HEK293 (cell line): ENCODE measurements around the gene ARTN.

Source experiments
- ATF2 ChIP-seq: fragments of 450-650 bp; formaldehyde crosslinking; IDR thresholded peaks from 2 replicates; pipeline ENCODE4 v1.5.1; 2016; ENCODE audit warnings: missing biosample characterization, missing genetic modification characterization, low read depth
- GLI2 ChIP-seq: fragments of 450-650 bp; formaldehyde crosslinking; IDR thresholded peaks from 2 replicates; pipeline ENCODE4; 2017; ENCODE audit warnings: missing biosample characterization, missing genetic modification characterization, low read depth, borderline replicate concordance
- HIC1 ChIP-seq: fragments of 450-650 bp; formaldehyde crosslinking; IDR thresholded peaks from 2 replicates; pipeline ENCODE4 v1.5.1; 2016; ENCODE audit warnings: missing biosample characterization, missing genetic modification characterization
- HOXC10 ChIP-seq: sonication (generic); formaldehyde crosslinking; IDR thresholded peaks from 2 replicates; pipeline ENCODE4 v1.8.1; 2023; ENCODE audit warnings: mild to moderate bottlenecking, missing genetic modification reagents
- MYNN ChIP-seq: fragments of 450-650 bp; formaldehyde crosslinking; IDR thresholded peaks from 2 replicates; pipeline ENCODE4 v1.5.1; 2016; ENCODE audit warnings: missing biosample characterization, missing genetic modification characterization, borderline replicate concordance
- PRDM2 ChIP-seq: fragments of 450-650 bp; formaldehyde crosslinking; IDR thresholded peaks from 2 replicates; pipeline ENCODE4 v1.5.1; 2016; ENCODE audit warnings: missing biosample characterization, missing genetic modification characterization, borderline replicate concordance
- SCRT2 ChIP-seq: fragments of 450-650 bp; formaldehyde crosslinking; IDR thresholded peaks from 2 replicates; pipeline ENCODE4 v1.5.1; 2016; ENCODE audit warnings: missing biosample characterization, missing genetic modification characterization
- ZNF112 ChIP-seq: fragments of 450-650 bp; formaldehyde crosslinking; IDR thresholded peaks from 2 replicates; pipeline ENCODE4 v1.5.0; 2017; ENCODE audit warnings: missing biosample characterization, missing genetic modification characterization
- ZNF146 ChIP-seq: fragments of 450-650 bp; formaldehyde crosslinking; IDR thresholded peaks from 2 replicates; pipeline ENCODE4 v1.5.1; 2016; ENCODE audit warnings: missing biosample characterization, missing genetic modification characterization
- ZNF211 ChIP-seq: fragments of 450-650 bp; formaldehyde crosslinking; IDR thresholded peaks from 2 replicates; pipeline ENCODE4 v1.5.1; 2016; ENCODE audit warnings: low read depth, missing biosample characterization, missing genetic modification characterization
- ZNF214 ChIP-seq: fragments of 450-650 bp; formaldehyde crosslinking; IDR thresholded peaks from 2 replicates; pipeline ENCODE4 v1.5.1; 2017; ENCODE audit warnings: missing biosample characterization, mild to moderate bottlenecking, missing genetic modification characterization, borderline replicate concordance
- ZNF37A ChIP-seq: fragments of 450-650 bp; IDR thresholded peaks from 2 replicates; pipeline ENCODE4 v1.5.1; 2018; ENCODE audit warnings: missing biosample characterization, missing genetic modification characterization
- ZNF449 ChIP-seq: fragments of 450-650 bp; formaldehyde crosslinking; IDR thresholded peaks from 2 replicates; pipeline ENCODE4 v1.5.1; 2017; ENCODE audit warnings: missing biosample characterization, mild to moderate bottlenecking, missing genetic modification characterization, moderate library complexity
- ZNF585B ChIP-seq: fragments of 450-650 bp; formaldehyde crosslinking; IDR thresholded peaks from 2 replicates; pipeline ENCODE4 v1.5.1; 2016; ENCODE audit warnings: missing biosample characterization, missing genetic modification characterization
- ZNF670 ChIP-seq: fragments of 450-650 bp; formaldehyde crosslinking; IDR thresholded peaks from 2 replicates; pipeline ENCODE4 v1.5.1; 2016; ENCODE audit warnings: missing biosample characterization, missing genetic modification characterization, low read depth
- ZNF747 ChIP-seq: fragments of 450-650 bp; formaldehyde crosslinking; IDR thresholded peaks from 2 replicates; pipeline ENCODE4 v1.5.1; 2016; ENCODE audit warnings: missing biosample characterization, missing genetic modification characterization
- ZSCAN23 ChIP-seq: fragments of 450-650 bp; formaldehyde crosslinking; IDR thresholded peaks from 2 replicates; pipeline ENCODE4 v1.5.1; 2016; ENCODE audit warnings: missing biosample characterization, missing genetic modification characterization
- TF ChIP-seq, protein P1 (sequence below): fragments of 450-650 bp; formaldehyde crosslinking; IDR thresholded peaks from 2 replicates; pipeline ENCODE4 v1.5.1; 2016; ENCODE audit warnings: missing biosample characterization, missing genetic modification characterization, borderline replicate concordance
- TF ChIP-seq, protein P2 (sequence below): fragments of 450-650 bp; formaldehyde crosslinking; IDR thresholded peaks from 2 replicates; pipeline ENCODE4 v1.5.1; 2016; ENCODE audit warnings: missing biosample characterization, missing genetic modification characterization
- TF ChIP-seq, protein P3 (sequence below): fragments of 450-650 bp; formaldehyde crosslinking; IDR thresholded peaks from 2 replicates; pipeline ENCODE4 v1.5.1; 2016; ENCODE audit warnings: missing biosample characterization, missing genetic modification characterization
- TF ChIP-seq, protein P4 (sequence below): fragments of 450-650 bp; formaldehyde crosslinking; IDR thresholded peaks from 2 replicates; pipeline ENCODE4 v1.5.1; 2016; ENCODE audit warnings: missing biosample characterization, missing genetic modification characterization

The ARTN gene

GRCh38 chr1:43974443-43975248, 41.0 kb downstream of the ARTN start, which contains the start of gene ATP6V0B (continued):
- no peak for TF ChIP-seq ATF2 (tag by site-specific recombination)
- TF ChIP-seq, protein P1, sequence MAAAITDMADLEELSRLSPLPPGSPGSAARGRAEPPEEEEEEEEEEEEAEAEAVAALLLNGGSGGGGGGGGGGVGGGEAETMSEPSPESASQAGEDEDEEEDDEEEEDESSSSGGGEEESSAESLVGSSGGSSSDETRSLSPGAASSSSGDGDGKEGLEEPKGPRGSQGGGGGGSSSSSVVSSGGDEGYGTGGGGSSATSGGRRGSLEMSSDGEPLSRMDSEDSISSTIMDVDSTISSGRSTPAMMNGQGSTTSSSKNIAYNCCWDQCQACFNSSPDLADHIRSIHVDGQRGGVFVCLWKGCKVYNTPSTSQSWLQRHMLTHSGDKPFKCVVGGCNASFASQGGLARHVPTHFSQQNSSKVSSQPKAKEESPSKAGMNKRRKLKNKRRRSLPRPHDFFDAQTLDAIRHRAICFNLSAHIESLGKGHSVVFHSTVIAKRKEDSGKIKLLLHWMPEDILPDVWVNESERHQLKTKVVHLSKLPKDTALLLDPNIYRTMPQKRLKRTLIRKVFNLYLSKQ (tag by site-specific recombination): no peak
- TF ChIP-seq ZNF112 (tag by site-specific recombination): no peak
- TF ChIP-seq HIC1 (tag by site-specific recombination): peak; percentile 41; the same call in 1 of the 2 replicates
- TF ChIP-seq PRDM2 (tag by site-specific recombination): no peak
- no peak for TF ChIP-seq ZNF146 (tag by site-specific recombination)
- no peak for TF ChIP-seq HOXC10 (CRISPR knock-in tag)
- no peak for TF ChIP-seq ZNF37A
- TF ChIP-seq ZNF585B (tag by site-specific recombination): no peak
- no peak for TF ChIP-seq ZNF211 (tag by site-specific recombination)
- no peak for TF ChIP-seq ZNF747 (tag by site-specific recombination)
- TF ChIP-seq ZNF214 (tag by site-specific recombination): no peak
- no peak for TF ChIP-seq MYNN
- peak; percentile 22; the same call in 1 of the 2 replicates for TF ChIP-seq ZNF449 (tag by site-specific recombination)
- TF ChIP-seq ZNF670 (tag by site-specific recombination): no peak
- TF ChIP-seq, protein P2, sequence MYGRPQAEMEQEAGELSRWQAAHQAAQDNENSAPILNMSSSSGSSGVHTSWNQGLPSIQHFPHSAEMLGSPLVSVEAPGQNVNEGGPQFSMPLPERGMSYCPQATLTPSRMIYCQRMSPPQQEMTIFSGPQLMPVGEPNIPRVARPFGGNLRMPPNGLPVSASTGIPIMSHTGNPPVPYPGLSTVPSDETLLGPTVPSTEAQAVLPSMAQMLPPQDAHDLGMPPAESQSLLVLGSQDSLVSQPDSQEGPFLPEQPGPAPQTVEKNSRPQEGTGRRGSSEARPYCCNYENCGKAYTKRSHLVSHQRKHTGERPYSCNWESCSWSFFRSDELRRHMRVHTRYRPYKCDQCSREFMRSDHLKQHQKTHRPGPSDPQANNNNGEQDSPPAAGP (tag by site-specific recombination): no peak
- TF ChIP-seq GLI2 (tag by site-specific recombination): no peak
- TF ChIP-seq ZSCAN23 (tag by site-specific recombination): no peak
- TF ChIP-seq, protein P3, sequence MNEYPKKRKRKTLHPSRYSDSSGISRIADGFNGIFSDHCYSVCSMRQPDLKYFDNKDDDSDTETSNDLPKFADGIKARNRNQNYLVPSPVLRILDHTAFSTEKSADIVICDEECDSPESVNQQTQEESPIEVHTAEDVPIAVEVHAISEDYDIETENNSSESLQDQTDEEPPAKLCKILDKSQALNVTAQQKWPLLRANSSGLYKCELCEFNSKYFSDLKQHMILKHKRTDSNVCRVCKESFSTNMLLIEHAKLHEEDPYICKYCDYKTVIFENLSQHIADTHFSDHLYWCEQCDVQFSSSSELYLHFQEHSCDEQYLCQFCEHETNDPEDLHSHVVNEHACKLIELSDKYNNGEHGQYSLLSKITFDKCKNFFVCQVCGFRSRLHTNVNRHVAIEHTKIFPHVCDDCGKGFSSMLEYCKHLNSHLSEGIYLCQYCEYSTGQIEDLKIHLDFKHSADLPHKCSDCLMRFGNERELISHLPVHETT (tag by site-specific recombination): no peak; the same call in 1 of the 2 replicates
- TF ChIP-seq SCRT2 (tag by site-specific recombination): peak; percentile 79
- TF ChIP-seq, protein P4, sequence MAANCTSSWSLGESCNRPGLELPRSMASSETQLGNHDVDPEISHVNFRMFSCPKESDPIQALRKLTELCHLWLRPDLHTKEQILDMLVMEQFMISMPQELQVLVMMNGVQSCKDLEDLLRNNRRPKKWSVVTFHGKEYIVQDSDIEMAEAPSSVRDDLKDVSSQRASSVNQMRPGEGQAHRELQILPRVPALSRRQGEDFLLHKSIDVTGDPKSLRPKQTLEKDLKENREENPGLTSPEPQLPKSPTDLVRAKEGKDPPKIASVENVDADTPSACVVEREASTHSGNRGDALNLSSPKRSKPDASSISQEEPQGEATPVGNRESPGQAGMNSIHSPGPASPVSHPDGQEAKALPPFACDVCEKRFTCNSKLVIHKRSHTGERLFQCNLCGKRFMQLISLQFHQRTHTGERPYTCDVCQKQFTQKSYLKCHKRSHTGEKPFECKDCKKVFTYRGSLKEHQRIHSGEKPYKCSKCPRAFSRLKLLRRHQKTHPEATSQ (tag by site-specific recombination): no peak
